Thyroid gland (tissue), 4 donors: ENCODE data around the gene KLF6. TPM values are rescaled to one million over a fixed set of nuclear protein-coding genes. Genes with fewer than 3 reads are reported as not detected.

Experiments used
- DNase-seq, 2 donors: peaks; one replicate each; pipeline ENCODE4 v3.0.0-alpha.2; 2019
- H3K27ac ChIP-seq, 3 donors: fragments of 200-600 bp; sonication (generic); 1 replicate in 2 of 3; 2 replicates in 1 of 3; pipeline ENCODE4 v1.5.1; 2016 to 2019; ENCODE audit warnings: mild to moderate bottlenecking in 1 of 3, moderate library complexity in 1 of 3
- H3K27me3 ChIP-seq: fragments of 200-600 bp; sonication (generic); one replicate; pipeline ENCODE4 v1.5.1; 2019
- H3K36me3 ChIP-seq, 2 donors: fragments of 200-600 bp; sonication (generic); one replicate each; pipeline ENCODE4 v1.5.1; 2016 to 2019
- H3K4me1 ChIP-seq, 2 donors: fragments of 200-600 bp; sonication (generic); one replicate each; pipeline ENCODE4 v1.5.1; 2017 to 2019
- H3K4me3 ChIP-seq, 3 donors: fragments of 200-600 bp; sonication (generic); replicated peaks in 1 of 3; 1 replicate in 2 of 3; 2 replicates in 1 of 3; pipeline ENCODE4 v1.5.1; 2016; ENCODE audit warnings: mild to moderate bottlenecking in 1 of 3
- H3K9me3 ChIP-seq: fragments of 200-600 bp; sonication (generic); one replicate; pipeline ENCODE4 v1.5.1; 2017
- POLR2A ChIP-seq, 2 donors: fragments of 450-650 bp; IDR thresholded peaks; one replicate each; pipeline ENCODE4 v1.6.1; 2017; ENCODE audit warnings: antibody characterized with exemption in 2 of 2, mild to moderate bottlenecking in 2 of 2, moderate library complexity in 1 of 2
- WGBS, 2 donors: methylation state at CpG; one replicate each; pipeline ENCODE4 v1.1.5; 2017; 5-methylcytosine and 5-hydroxymethylcytosine counted together
- intact Hi-C: fragments of 100-400 bp; cut with DNase I; formaldehyde crosslinking; loops from one replicate; pipeline ENCODE4 v1.15.1; 2023
- total RNA-seq, 4 donors: library from RNA; depleted of rRNA; stranded (reverse); fragments of >200 nt; gene quantifications; one replicate each; pipeline ENCODE4 v1.2.3, GENCODE V29; 2016
- TF ChIP-seq, protein P1 (sequence below), 6 experiments: fragments of 200-600 bp in 3 of 6; fragments of 450-650 bp in 3 of 6; sonication (generic) in 3 of 6; IDR thresholded peaks; one replicate each; pipeline ENCODE4 v1.5.1; 2016 to 2019; ENCODE audit warnings: antibody characterized with exemption in 6 of 6, mild to moderate bottlenecking in 2 of 6, inconsistent platforms in 1 of 6, moderate library complexity in 1 of 6

KLF6 gene
- total RNA-seq, 4 donors from 2014 or later, result 50.4 to 166 (median 103) TPM

GRCh38 chr10:3769556-3769955, 15.5 kb downstream of the KLF6 start:
- WGBS, 2 donors, result 75 to 81% methylated on average over 4 of the region's 4 CpGs
- no peak overlapping the region for H3K4me3 ChIP-seq
- no peaks in the 10 kb centered on the region for H3K36me3 ChIP-seq
- H3K9me3 ChIP-seq, result no peaks in the 10 kb centered on the region
- no peak for TF ChIP-seq POLR2A (IDR thresholded peaks at IDR 0.05)
- TF ChIP-seq, protein P1, sequence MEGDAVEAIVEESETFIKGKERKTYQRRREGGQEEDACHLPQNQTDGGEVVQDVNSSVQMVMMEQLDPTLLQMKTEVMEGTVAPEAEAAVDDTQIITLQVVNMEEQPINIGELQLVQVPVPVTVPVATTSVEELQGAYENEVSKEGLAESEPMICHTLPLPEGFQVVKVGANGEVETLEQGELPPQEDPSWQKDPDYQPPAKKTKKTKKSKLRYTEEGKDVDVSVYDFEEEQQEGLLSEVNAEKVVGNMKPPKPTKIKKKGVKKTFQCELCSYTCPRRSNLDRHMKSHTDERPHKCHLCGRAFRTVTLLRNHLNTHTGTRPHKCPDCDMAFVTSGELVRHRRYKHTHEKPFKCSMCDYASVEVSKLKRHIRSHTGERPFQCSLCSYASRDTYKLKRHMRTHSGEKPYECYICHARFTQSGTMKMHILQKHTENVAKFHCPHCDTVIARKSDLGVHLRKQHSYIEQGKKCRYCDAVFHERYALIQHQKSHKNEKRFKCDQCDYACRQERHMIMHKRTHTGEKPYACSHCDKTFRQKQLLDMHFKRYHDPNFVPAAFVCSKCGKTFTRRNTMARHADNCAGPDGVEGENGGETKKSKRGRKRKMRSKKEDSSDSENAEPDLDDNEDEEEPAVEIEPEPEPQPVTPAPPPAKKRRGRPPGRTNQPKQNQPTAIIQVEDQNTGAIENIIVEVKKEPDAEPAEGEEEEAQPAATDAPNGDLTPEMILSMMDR (IDR thresholded peaks at IDR 0.05), result no peak
- no peak for DNase-seq
- no peak overlapping the region for H3K27ac ChIP-seq
- intact Hi-C loops, result no loop called here
- no peaks in the 10 kb centered on the region for H3K27me3 ChIP-seq
- H3K4me1 ChIP-seq, result no peaks in the 10 kb centered on the region

DNA sequence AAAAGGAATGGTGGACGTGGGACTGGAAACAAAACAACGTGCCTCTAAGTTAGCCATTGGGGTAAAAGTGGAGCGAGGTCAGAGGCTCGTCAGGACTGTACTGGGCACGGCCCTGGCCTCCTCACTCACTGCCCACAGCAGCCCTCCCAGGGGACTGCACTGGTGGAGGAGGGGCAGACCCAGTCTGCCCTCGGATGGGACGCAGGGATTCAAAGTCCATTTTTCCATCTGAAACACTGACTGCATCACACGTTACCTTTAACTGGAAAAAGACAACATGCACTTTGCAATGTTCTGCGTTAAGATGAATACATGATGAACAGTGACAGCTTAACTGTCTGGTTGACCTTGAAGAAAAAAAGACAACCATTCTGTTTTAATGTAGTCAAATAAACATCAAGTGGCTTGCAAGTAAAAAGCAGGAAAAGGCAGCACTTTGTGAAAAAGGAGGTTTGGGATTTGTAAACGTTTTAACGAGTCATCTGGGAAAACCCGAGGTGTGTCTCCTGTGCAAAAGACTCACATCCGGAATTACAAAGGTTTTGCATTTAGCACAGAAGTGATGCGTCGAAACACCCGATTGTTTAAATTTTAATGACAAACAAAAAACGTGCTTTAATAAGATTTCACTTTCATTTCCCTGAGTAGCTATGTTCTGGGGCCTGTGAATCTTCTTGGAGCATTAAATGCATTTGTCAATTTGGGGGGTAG, 18.8 kb downstream of the KLF6 start:
- no peak for DNase-seq
- no peak overlapping the region for H3K27ac ChIP-seq
- H3K36me3 ChIP-seq, result no peaks in the 10 kb centered on the region
- intact Hi-C loops, result no loop called here
- no peaks in the 10 kb centered on the region for H3K9me3 ChIP-seq
- H3K4me3 ChIP-seq, result no peak overlapping the region
- H3K4me1 ChIP-seq, result no peaks in the 10 kb centered on the region
- H3K27me3 ChIP-seq, result no peaks in the 10 kb centered on the region
- WGBS, 2 donors, result 70 to 73% methylated on average over 17 of the region's 17 CpGs
- TF ChIP-seq, protein P1 (IDR thresholded peaks at IDR 0.05), result no peak
- TF ChIP-seq POLR2A (IDR thresholded peaks at IDR 0.05), result no peak

DNA sequence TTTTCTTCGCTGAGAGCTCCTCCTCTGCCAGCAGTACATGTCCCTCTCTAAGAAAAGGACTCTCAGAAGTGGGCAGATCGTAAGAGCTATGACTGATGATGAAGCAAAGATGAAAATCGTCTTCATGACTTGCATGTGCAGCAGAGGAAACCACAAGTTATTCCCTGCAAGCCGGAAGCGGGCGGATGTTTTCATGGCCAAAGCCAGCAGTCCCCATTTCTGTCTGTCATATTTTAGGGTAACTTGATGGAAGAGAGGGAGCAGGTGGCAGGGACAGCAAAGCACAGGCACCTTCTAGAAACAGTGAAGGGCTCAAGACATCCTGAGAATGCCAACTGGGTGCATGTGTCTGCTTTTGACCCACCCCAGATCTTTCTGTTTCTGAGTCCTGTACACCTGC, 19.9 kb downstream of the KLF6 start:
- Histone ChIP-seq H3K27me3 (no peaks in the 10 kb centered on the region), H3K27ac (no peak overlapping the region), H3K4me3 (no peak overlapping the region), H3K9me3 (no peaks in the 10 kb centered on the region), H3K4me1 (no peaks in the 10 kb centered on the region), H3K36me3 (no peaks in the 10 kb centered on the region)
- DNase-seq, result no peak
- WGBS, 2 donors, result 62 to 71% methylated on average over 6 of the region's 6 CpGs
- TF ChIP-seq, protein P1 (IDR thresholded peaks at IDR 0.05), result no peak
- no peak for TF ChIP-seq POLR2A (IDR thresholded peaks at IDR 0.05)
- intact Hi-C loops, result no loop called here

DNA sequence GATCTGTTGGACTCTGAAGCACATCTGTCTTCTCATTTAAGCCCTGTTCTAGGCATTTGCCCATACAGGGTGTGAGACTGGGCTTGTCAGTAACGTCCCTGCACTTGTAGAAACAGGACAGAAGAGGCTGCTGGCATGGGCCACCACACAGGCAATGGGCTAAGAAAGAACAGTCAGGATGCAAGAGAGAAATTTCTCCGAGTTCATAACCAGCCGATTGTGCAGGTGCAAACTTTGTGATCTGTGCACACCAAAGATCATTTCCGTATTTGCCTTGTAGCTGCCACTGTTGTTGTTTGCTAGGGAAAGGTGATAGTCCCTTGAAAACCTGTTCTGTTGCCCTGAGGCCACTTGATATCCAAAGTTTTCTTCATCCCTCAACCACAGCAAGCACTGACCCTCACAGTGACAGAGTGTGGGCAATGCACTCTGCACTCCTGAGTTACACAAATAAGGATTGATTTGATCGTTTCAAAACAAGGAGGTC, 20.3 kb downstream of the KLF6 start:
- Histone ChIP-seq H3K9me3 (no peaks in the 10 kb centered on the region), H3K36me3 (no peaks in the 10 kb centered on the region), H3K4me1 (no peaks in the 10 kb centered on the region), H3K27ac (no peak overlapping the region), H3K4me3 (no peak overlapping the region), H3K27me3 (no peaks in the 10 kb centered on the region)
- intact Hi-C loops, result no loop called here
- 59 to 61% methylated on average over 5 of the region's 5 CpGs for WGBS, 2 donors
- TF ChIP-seq POLR2A (IDR thresholded peaks at IDR 0.05), result no peak
- TF ChIP-seq, protein P1 (IDR thresholded peaks at IDR 0.05), result no peak
- DNase-seq, result no peak

DNA sequence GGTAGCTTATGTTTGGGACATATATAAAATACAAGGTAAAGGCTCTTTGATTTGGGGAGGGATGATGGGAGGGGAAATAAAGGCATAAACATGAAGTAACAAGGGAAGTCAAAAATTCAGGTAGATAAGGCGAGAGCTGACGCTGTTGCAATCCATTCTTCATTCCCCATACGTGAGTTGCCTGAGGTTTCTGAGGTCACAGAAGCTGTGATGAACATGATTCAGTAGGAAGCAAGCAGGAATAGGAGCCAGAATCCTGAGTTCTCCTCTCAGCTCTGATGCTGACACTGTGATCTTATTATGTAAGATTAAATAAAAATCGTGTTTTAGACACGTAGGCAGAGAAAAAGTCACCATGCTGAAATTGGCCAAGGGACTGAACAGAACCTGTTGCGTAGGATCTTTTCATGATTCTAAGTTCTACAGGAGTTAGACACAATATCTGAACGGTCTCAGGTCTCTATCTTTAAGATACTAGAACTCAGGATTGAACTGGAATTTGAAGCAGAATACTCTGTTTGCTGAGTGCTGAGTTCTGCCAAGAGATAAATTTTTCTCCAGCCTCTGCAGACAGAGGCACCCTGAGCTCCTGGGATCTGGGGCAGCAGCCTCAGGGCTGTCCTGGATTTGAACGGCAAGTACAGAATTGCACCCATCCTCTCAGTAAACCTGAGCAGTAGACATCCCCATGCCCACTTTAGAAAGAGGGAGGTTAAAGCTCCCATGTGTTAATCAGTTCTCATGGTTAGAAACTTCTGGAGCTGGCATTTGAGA, 21.0 kb downstream of the KLF6 start:
- intact Hi-C loops, result no loop called here
- no peak for TF ChIP-seq POLR2A (IDR thresholded peaks at IDR 0.05)
- TF ChIP-seq, protein P1 (IDR thresholded peaks at IDR 0.05), result no peak
- 77 to 80% methylated on average over 8 of the region's 8 CpGs for WGBS, 2 donors
- Histone ChIP-seq H3K27ac (no peak overlapping the region), H3K9me3 (no peaks in the 10 kb centered on the region), H3K4me3 (no peak overlapping the region), H3K4me1 (no peaks in the 10 kb centered on the region), H3K27me3 (no peaks in the 10 kb centered on the region), H3K36me3 (no peaks in the 10 kb centered on the region)
- DNase-seq, result no peak
